Stomach (tissue), 4 donors: Measurements from ENCODE around the gene CRYZ.

Experiments used
- CTCF ChIP-seq, 7 experiments: fragments of 450-650 bp in 4 of 7; fragments of 200-600 bp in 3 of 7; sonication (generic) in 3 of 7; IDR thresholded peaks; one replicate each; pipeline ENCODE4 v1.5.1; 2016 to 2019; ENCODE audit warnings: antibody characterized with exemption in 7 of 7, control low read depth in 2 of 7, mild to moderate bottlenecking in 1 of 7
- EP300 ChIP-seq: sonication (generic); formaldehyde crosslinking; IDR thresholded peaks from one replicate; pipeline ENCODE4 v1.6.1; 2017; ENCODE audit warnings: antibody characterized with exemption

- no peak for TF ChIP-seq CTCF (IDR thresholded peaks at IDR 0.05)
- TF ChIP-seq EP300 = no peak
Measured at GRCh38 chr1:74767490-74767889, 34.6 kb upstream of the CRYZ start.
